BJ (cell line): ENCODE measurements around the gene IL20RA. TPM values are rescaled to one million over a fixed set of nuclear protein-coding genes. Genes with fewer than 3 reads are reported as not detected.
"Not testable (repeated sequence)": the region's sequence is repeated elsewhere in the genome, so short reads cannot be mapped to it uniquely, and the experiment has no call there.

Experiments
- CTCF ChIA-PET: fragments of 350-600 bp; formaldehyde crosslinking; extraction: SDS; loops from one replicate; lab custom pipeline; 2021; ENCODE audit warnings: antibody characterized with exemption, inconsistent platforms; lab: Yijun Ruan, JAX
- POLR2A ChIA-PET: fragments of 300-600 bp; sonication (Branson Sonifier 250); formaldehyde crosslinking; extraction: SDS; loops from one replicate; lab custom pipeline; 2021; ENCODE audit warnings: antibody characterized with exemption; lab: Charles Lee
- DNase-seq: peaks from one replicate; pipeline ENCODE4 v3.0.0-alpha.2; 2011; ENCODE audit warnings: low read depth
- H3K27me3 ChIP-seq: 2 replicates; pipeline ENCODE4 v1.6.0; 2011; ENCODE audit warnings: low read length; ENCODE audit not compliant: control insufficient read depth, insufficient read depth
- H3K36me3 ChIP-seq: 2 replicates; pipeline ENCODE4 v1.5.1; 2011; ENCODE audit warnings: low read length; ENCODE audit not compliant: control insufficient read depth, insufficient read depth
- H3K4me3 ChIP-seq: 2 replicates; pipeline ENCODE4 v1.5.1; 2011; ENCODE audit warnings: low read depth, mild to moderate bottlenecking, control low read depth, low read length
- CTCF ChIP-seq: IDR thresholded peaks from 2 replicates; pipeline ENCODE4 v1.5.1; 2011; ENCODE audit warnings: low read depth, mild to moderate bottlenecking, control low read depth, inconsistent platforms, low read length, moderate library complexity; ENCODE audit not compliant: insufficient read depth
- polyA plus RNA-seq: library from polyadenylated mRNA; depleted of rRNA; stranded (reverse); fragments of >200 nt; gene quantifications from 2 replicates; pipeline ENCODE4 v1.2.3, GENCODE V29; 2011

IL20RA gene
- polyA plus RNA-seq, 1 experiment = not detected

- ChIA-PET CTCF (no interaction called here), POLR2A (no interaction called here)
- Histone ChIP-seq H3K36me3 (no peaks in the 10 kb centered on the region), H3K27me3 (peaks cover 2% of the 10 kb centered on the region), H3K4me3 (no peak overlapping the region)
- no peak for DNase-seq
- TF ChIP-seq CTCF = no peak
These were observed 82.9 kb downstream of the IL20RA start for GRCh38 chr6:136961848-136962247.

- POLR2A ChIA-PET = no interaction called here
- TF ChIP-seq CTCF = no peak
- CTCF ChIA-PET = interaction anchor here (0.6 kb wide), 1 partner anchor 81 kb away, joined by 4 read pairs; no protein-coding TSS in a partner anchor
These were observed 84.0 kb downstream of the IL20RA start for GRCh38 chr6:136960781-136961180.

GRCh38 chr6:136959935-136960334 is 84.8 kb downstream of the IL20RA start:
- H3K4me3 ChIP-seq, H3K36me3 ChIP-seq, H3K27me3 ChIP-seq, POLR2A ChIA-PET, DNase-seq: not testable (repeated sequence)
- CTCF ChIA-PET = interaction anchor here (2.0 kb wide), 1 partner anchor 9 kb away, joined by 5 read pairs; no protein-coding TSS in a partner anchor

More at GRCh38 chr6:136960781-136961180, 84.0 kb downstream of the IL20RA start:
- H3K4me3 ChIP-seq = no peak overlapping the region
- DNase-seq = no peak
- peaks cover 2% of the 10 kb centered on the region for H3K27me3 ChIP-seq
- H3K36me3 ChIP-seq = no peaks in the 10 kb centered on the region

- ChIA-PET POLR2A (no interaction called here), CTCF (interaction anchor here (0.6 to 2.0 kb wide), 3 partner anchors 8 to 56 kb away, joined by 3 to 5 read pairs (median 3); no protein-coding TSS in a partner anchor)
- Histone ChIP-seq H3K27me3 (peaks cover 2% of the 10 kb centered on the region), H3K4me3 (no peak overlapping the region), H3K36me3 (no peaks in the 10 kb centered on the region)
- no peak for DNase-seq
- no peak for TF ChIP-seq CTCF
These were observed 85.3 kb downstream of the IL20RA start for GRCh38 chr6:136959471-136959891.

- CTCF ChIA-PET = interaction anchor here (1.1 to 2.0 kb wide), 2 partner anchors 11 to 57 kb away, joined by 3 to 5 read pairs; no protein-coding TSS in a partner anchor
- Histone ChIP-seq H3K4me3 (no peak overlapping the region), H3K36me3 (no peaks in the 10 kb centered on the region), H3K27me3 (no peaks in the 10 kb centered on the region; the same call in 1 of the 2 replicates)
- DNase-seq = no peak
- TF ChIP-seq CTCF = no peak
- POLR2A ChIA-PET = no interaction called here
These were observed 86.6 kb downstream of the IL20RA start for GRCh38 chr6:136958168-136958567.
